ENCODE results near the gene GOLGA8O.
"Not testable (repeated sequence)": the region's sequence is repeated elsewhere in the genome, so short reads cannot be mapped to it uniquely, and the experiment has no call there.

GRCh38 chr15:32504152-32504811, 48.8 kb upstream of the GOLGA8O start:
- TF ChIP-seq CTCF, POLR2A (IDR thresholded peaks at IDR 0.05): not testable (repeated sequence)

All from right lobe of liver (tissue), 4 donors.